T-helper 17 cell (primary cell): ENCODE measurements around the gene TGFBI. TPM values are rescaled to one million over a fixed set of nuclear protein-coding genes. Genes with fewer than 3 reads are reported as not detected.
A peak's percentile ranks its signal among the peaks of the same experiment; 100 is the strongest.

Experiments used
- ATAC-seq: fragments of 150-1000 bp; cut with Tn5 transposase; 2 replicates; pipeline ENCODE4 v1.10.0; 2021; ENCODE audit warnings: mild to moderate bottlenecking, moderate library complexity
- DNase-seq, 3 donors: peaks; one replicate each; pipeline versions ENCODE4 v3.0.0 to v3.0.0-alpha.2; 2020 to 2021
- H3K9me3 ChIP-seq: one replicate; pipeline ENCODE4 v1.7.0; 2013; ENCODE audit warnings: low read length, mild to moderate bottlenecking; ENCODE audit not compliant: control insufficient read depth, poor library complexity, severe bottlenecking
- H3K27ac Mint-ChIP-seq: one replicate; pipeline ENCODE4 v1.8.0; 2022; ENCODE audit warnings: mild to moderate bottlenecking, moderate library complexity, mixed read lengths
- H3K27me3 Mint-ChIP-seq: one replicate; pipeline ENCODE4 v1.8.0; 2022; ENCODE audit warnings: mixed read lengths
- H3K36me3 Mint-ChIP-seq: one replicate; pipeline ENCODE4 v1.8.0; 2022; ENCODE audit warnings: low read depth, mixed read lengths
- H3K4me1 Mint-ChIP-seq: one replicate; pipeline ENCODE4 v1.8.0; 2022; ENCODE audit warnings: mild to moderate bottlenecking, mixed read lengths
- H3K4me3 Mint-ChIP-seq: one replicate; pipeline ENCODE4 v1.8.0; 2022; ENCODE audit warnings: mild to moderate bottlenecking, moderate library complexity, mixed read lengths
- total RNA-seq, 4 donors: library from RNA in 2 of 4; stranded (reverse) in 2 of 4; gene quantifications; one replicate each; pipeline ENCODE4 v1.2.3 and lab custom pipeline; 2022 to 2026

The TGFBI gene
- total RNA-seq, 2 donors from 2014 or later: 6.6 to 8.6 TPM

- Mint-ChIP-seq H3K27ac (no peak overlapping the region), H3K27me3 (peaks cover 7% of the 10 kb centered on the region), H3K36me3 (no peaks in the 10 kb centered on the region), H3K4me3 (no peak overlapping the region), H3K4me1 (peaks cover 3% of the 10 kb centered on the region)
- H3K9me3 ChIP-seq: no peaks in the 10 kb centered on the region
- DNase-seq (no peak), ATAC-seq (no peak)
These were observed 30.2 kb downstream of the TGFBI start for GRCh38 chr5:136058972-136059354.

DNA sequence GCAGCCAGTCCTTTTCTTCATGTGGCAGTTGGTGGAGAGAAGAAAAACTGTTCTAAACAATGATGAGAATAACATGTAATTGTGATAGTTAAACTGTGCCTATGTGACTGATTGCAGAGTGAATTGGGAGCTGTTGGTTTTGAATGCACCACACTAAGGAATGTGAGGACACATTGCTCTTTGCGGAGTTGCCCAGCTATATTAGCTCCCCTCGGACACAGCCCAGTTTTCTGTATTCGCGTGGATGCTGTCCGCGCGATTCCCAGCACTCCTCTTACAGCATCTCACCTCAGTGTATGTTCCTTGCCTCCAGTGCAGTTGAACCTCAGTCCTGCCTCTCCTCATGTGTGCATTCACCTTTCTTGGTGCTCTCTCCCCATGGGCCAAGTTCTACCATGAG is 32.2 kb downstream of the TGFBI start:
- ATAC-seq (no peak), DNase-seq (no peak)
- no peaks in the 10 kb centered on the region for H3K9me3 ChIP-seq
- Mint-ChIP-seq H3K27ac (no peak overlapping the region), H3K27me3 (peaks cover 7% of the 10 kb centered on the region), H3K36me3 (no peaks in the 10 kb centered on the region), H3K4me1 (peaks cover 3% of the 10 kb centered on the region), H3K4me3 (no peak overlapping the region)

- DNase-seq (no peak), ATAC-seq (no peak)
- Mint-ChIP-seq H3K27ac (no peak overlapping the region), H3K36me3 (no peaks in the 10 kb centered on the region), H3K4me1 (peaks cover 3% of the 10 kb centered on the region), H3K27me3 (peaks cover under 1% of the 10 kb centered on the region), H3K4me3 (no peak overlapping the region)
- no peaks in the 10 kb centered on the region for H3K9me3 ChIP-seq
These were observed 33.0 kb downstream of the TGFBI start for GRCh38 chr5:136061630-136062365.

- Mint-ChIP-seq H3K4me1 (no peaks in the 10 kb centered on the region), H3K27ac (no peak overlapping the region), H3K27me3 (no peaks in the 10 kb centered on the region), H3K4me3 (no peak overlapping the region), H3K36me3 (no peaks in the 10 kb centered on the region)
- peak; percentile 64 for ATAC-seq
- H3K9me3 ChIP-seq: no peaks in the 10 kb centered on the region
- DNase-seq: no peak
These were observed 33.8 kb downstream of the TGFBI start for GRCh38 chr5:136062366-136063274.

- H3K27ac Mint-ChIP-seq: no peak overlapping the region
- DNase-seq (no peak), ATAC-seq (no peak)
- no peaks in the 10 kb centered on the region for H3K27me3 Mint-ChIP-seq
- no peaks in the 10 kb centered on the region for H3K9me3 ChIP-seq
- no peaks in the 10 kb centered on the region for H3K36me3 Mint-ChIP-seq
- no peaks in the 10 kb centered on the region for H3K4me1 Mint-ChIP-seq
- no peak overlapping the region for H3K4me3 Mint-ChIP-seq
These were observed 35.1 kb downstream of the TGFBI start for GRCh38 chr5:136063778-136064465.

- Mint-ChIP-seq H3K4me1 (no peaks in the 10 kb centered on the region), H3K4me3 (no peak overlapping the region), H3K27me3 (no peaks in the 10 kb centered on the region), H3K36me3 (no peaks in the 10 kb centered on the region), H3K27ac (no peak overlapping the region)
- ATAC-seq (no peak), DNase-seq (no peak)
- no peaks in the 10 kb centered on the region for H3K9me3 ChIP-seq
These were observed 35.7 kb downstream of the TGFBI start for GRCh38 chr5:136064510-136064909.

GRCh38 chr5:136065588-136065987 is 36.8 kb downstream of the TGFBI start:
- DNase-seq (no peak), ATAC-seq (no peak)
- H3K27ac Mint-ChIP-seq: no peak overlapping the region
- no peaks in the 10 kb centered on the region for H3K9me3 ChIP-seq
- H3K27me3 Mint-ChIP-seq: no peaks in the 10 kb centered on the region
- no peaks in the 10 kb centered on the region for H3K4me1 Mint-ChIP-seq
- no peaks in the 10 kb centered on the region for H3K36me3 Mint-ChIP-seq
- no peak overlapping the region for H3K4me3 Mint-ChIP-seq

DNA sequence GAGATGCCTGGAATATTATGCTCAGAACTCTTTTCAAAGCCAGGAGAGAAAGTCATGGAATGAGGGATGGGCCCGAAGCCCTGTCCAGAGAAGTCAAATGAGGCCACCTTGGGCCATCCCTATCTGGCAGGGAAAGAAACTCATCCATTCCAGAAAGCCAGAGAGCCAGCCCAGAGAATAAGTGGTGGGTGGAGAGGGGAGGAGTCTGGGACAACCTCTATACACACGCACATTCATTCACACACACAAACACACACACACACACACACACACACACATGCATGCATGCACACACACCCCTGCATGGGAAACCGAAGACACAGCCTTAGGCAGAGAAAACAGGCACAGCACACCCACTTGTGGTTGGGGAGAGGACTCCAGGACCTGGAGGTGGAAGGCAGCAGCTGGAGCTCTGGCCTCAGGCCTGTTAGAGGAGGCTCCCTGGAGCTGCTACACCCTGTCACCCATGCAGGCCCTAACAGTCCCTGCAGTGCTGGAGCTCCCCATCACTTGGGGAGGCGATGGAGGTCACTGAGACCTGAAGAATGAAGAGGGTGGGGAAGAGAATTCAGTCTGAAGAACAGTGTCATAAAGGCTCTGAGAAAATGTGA is 38.0 kb downstream of the TGFBI start:
- Mint-ChIP-seq H3K4me1 (no peaks in the 10 kb centered on the region), H3K27ac (no peak overlapping the region), H3K27me3 (no peaks in the 10 kb centered on the region), H3K36me3 (no peaks in the 10 kb centered on the region), H3K4me3 (no peak overlapping the region)
- ATAC-seq: no peak
- no peak for DNase-seq
- H3K9me3 ChIP-seq: no peaks in the 10 kb centered on the region

DNA sequence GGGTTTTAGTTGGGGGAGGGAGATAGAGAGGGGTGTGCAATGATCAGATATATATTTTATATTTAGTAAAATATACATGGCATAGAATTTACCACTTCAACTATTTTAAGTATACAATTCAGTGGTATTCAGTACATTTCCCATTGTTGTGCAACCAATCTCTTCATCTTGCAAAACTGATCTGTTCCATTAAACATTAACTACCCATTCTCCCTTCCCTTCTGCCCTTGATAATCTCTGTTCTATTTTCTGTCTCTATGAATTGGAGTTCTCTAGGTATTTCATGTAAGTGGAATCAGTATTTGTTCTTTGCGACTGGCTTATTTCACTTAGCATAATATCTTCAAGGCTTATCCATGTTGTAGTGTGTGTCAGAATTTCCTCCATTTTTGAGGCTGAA is 38.6 kb downstream of the TGFBI start:
- no peaks in the 10 kb centered on the region for H3K36me3 Mint-ChIP-seq
- H3K4me3 Mint-ChIP-seq: no peak overlapping the region
- H3K4me1 Mint-ChIP-seq: no peaks in the 10 kb centered on the region
- ATAC-seq (no peak), DNase-seq (no peak)
- no peaks in the 10 kb centered on the region for H3K27me3 Mint-ChIP-seq
- H3K9me3 ChIP-seq: no peaks in the 10 kb centered on the region
- H3K27ac Mint-ChIP-seq: no peak overlapping the region

- H3K9me3 ChIP-seq: no peaks in the 10 kb centered on the region
- Mint-ChIP-seq H3K27me3 (no peaks in the 10 kb centered on the region), H3K4me1 (no peaks in the 10 kb centered on the region), H3K36me3 (no peaks in the 10 kb centered on the region), H3K27ac (no peak overlapping the region), H3K4me3 (no peak overlapping the region)
- DNase-seq: no peak
- ATAC-seq: no peak
These were observed 41.9 kb downstream of the TGFBI start for GRCh38 chr5:136070486-136071285.

GRCh38 chr5:136073714-136074529 is 45.1 kb downstream of the TGFBI start:
- no peak overlapping the region for H3K27ac Mint-ChIP-seq
- no peak overlapping the region for H3K4me3 Mint-ChIP-seq
- no peaks in the 10 kb centered on the region for H3K9me3 ChIP-seq
- H3K4me1 Mint-ChIP-seq: peaks cover 2% of the 10 kb centered on the region
- DNase-seq: no peak
- H3K27me3 Mint-ChIP-seq: peaks cover 26% of the 10 kb centered on the region
- ATAC-seq: no peak
- peaks cover 3% of the 10 kb centered on the region for H3K36me3 Mint-ChIP-seq

DNA sequence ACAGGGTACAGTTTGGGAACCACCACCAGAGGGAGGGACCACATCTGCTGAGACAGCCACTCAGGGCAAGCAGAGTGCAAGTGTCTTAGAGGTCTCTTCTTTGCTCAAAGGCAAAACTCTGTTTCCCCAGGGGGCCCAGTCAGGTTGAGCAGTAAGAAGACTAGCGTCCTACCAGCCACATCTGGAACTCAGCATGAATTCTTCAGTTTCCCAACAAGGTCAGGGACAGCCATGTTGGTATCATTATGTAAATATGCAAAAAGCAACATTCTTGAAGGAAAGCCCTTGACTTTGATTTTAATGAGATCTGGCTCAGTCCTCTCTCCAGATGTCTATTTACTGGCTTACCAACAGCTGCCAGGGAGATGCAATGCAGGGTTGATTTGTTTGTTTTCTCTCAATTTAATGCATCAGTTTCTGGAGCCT is 46.7 kb downstream of the TGFBI start:
- DNase-seq (no peak), ATAC-seq (no peak)
- Mint-ChIP-seq H3K4me3 (no peak overlapping the region), H3K27ac (no peak overlapping the region), H3K27me3 (peaks cover 40% of the 10 kb centered on the region), H3K4me1 (peaks cover 11% of the 10 kb centered on the region), H3K36me3 (peaks cover 3% of the 10 kb centered on the region)
- H3K9me3 ChIP-seq: no peaks in the 10 kb centered on the region
